ENCODE data around the gene SLX4IP. TPM values are rescaled to one million over a fixed set of nuclear protein-coding genes. Genes with fewer than 3 reads are reported as not detected.
A peak's percentile ranks its signal among the peaks of the same experiment; 100 is the strongest.

Gene SLX4IP
- total RNA-seq, 1 experiment from 2014 or later = 7.4 TPM

GRCh38 chr20:10665027-10665561 is 230.0 kb downstream of the SLX4IP start:
- Mint-ChIP-seq H3K4me3 (peak overlapping the region; percentile 43), H3K4me1 (peaks cover 98% of the 10 kb centered on the region), H3K27me3 (ENCODE audit: low read depth) (no peaks in the 10 kb centered on the region), H3K9me3 (no peaks in the 10 kb centered on the region), H3K27ac (peak overlapping the region; percentile 98), H3K36me3 (peaks cover 55% of the 10 kb centered on the region)
- ChIA-PET POLR2A (interaction anchor here (0.6 to 3.0 kb wide), 3 partner anchors 9 to 46 kb away, joined by 3 to 12 read pairs (median 5); partner anchors contain the start of gene JAG1), CTCF (interaction anchor here (0.6 to 1.7 kb wide), 5 partner anchors 10 to 1046 kb away, joined by 3 to 6 read pairs (median 3); no protein-coding TSS in a partner anchor)
- TF ChIP-seq OVOL2 (CRISPR knock-in tag; IDR thresholded peaks at IDR 0.05; ENCODE audit: borderline replicate concordance) (no peak), RORB (CRISPR knock-in tag; IDR thresholded peaks at IDR 0.05) (no peak), ZNF416 (CRISPR knock-in tag; IDR thresholded peaks at IDR 0.05) (no peak)
- DNase-seq (ENCODE audit: low spot score) (no peak), ATAC-seq (no peak)

- TF ChIP-seq ATF1 (CRISPR knock-in tag; IDR thresholded peaks at IDR 0.05) (no peak), ZBTB21 (CRISPR knock-in tag; IDR thresholded peaks at IDR 0.05; ENCODE audit: borderline replicate concordance) (no peak), OVOL2 (CRISPR knock-in tag; IDR thresholded peaks at IDR 0.05; ENCODE audit: borderline replicate concordance) (no peak), CREM (CRISPR knock-in tag; IDR thresholded peaks at IDR 0.05) (no peak), ZNF396 (CRISPR knock-in tag; IDR thresholded peaks at IDR 0.05; ENCODE audit: borderline replicate concordance) (no peak), MAX (CRISPR knock-in tag; IDR thresholded peaks at IDR 0.05) (no peak), ESRRA (CRISPR knock-in tag; IDR thresholded peaks at IDR 0.05; ENCODE audit: borderline replicate concordance) (no peak), KAT7 (CRISPR knock-in tag; IDR thresholded peaks at IDR 0.05; ENCODE audit: borderline replicate concordance) (no peak)
- TF ChIP-seq, protein P1, sequence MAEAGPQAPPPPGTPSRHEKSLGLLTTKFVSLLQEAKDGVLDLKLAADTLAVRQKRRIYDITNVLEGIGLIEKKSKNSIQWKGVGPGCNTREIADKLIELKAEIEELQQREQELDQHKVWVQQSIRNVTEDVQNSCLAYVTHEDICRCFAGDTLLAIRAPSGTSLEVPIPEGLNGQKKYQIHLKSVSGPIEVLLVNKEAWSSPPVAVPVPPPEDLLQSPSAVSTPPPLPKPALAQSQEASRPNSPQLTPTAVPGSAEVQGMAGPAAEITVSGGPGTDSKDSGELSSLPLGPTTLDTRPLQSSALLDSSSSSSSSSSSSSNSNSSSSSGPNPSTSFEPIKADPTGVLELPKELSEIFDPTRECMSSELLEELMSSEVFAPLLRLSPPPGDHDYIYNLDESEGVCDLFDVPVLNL (CRISPR knock-in tag; IDR thresholded peaks at IDR 0.05; ENCODE audit: borderline replicate concordance, low read depth) = no peak
- TF ChIP-seq, protein P2, sequence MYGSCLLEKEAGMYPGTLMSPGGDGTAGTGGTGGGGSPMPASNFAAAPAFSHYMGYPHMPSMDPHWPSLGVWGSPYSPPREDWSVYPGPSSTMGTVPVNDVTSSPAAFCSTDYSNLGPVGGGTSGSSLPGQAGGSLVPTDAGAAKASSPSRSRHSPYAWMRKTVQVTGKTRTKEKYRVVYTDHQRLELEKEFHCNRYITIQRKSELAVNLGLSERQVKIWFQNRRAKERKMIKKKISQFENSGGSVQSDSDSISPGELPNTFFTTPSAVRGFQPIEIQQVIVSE (CRISPR knock-in tag; IDR thresholded peaks at IDR 0.05; ENCODE audit: borderline replicate concordance) = no peak
- TF ChIP-seq, protein P3, sequence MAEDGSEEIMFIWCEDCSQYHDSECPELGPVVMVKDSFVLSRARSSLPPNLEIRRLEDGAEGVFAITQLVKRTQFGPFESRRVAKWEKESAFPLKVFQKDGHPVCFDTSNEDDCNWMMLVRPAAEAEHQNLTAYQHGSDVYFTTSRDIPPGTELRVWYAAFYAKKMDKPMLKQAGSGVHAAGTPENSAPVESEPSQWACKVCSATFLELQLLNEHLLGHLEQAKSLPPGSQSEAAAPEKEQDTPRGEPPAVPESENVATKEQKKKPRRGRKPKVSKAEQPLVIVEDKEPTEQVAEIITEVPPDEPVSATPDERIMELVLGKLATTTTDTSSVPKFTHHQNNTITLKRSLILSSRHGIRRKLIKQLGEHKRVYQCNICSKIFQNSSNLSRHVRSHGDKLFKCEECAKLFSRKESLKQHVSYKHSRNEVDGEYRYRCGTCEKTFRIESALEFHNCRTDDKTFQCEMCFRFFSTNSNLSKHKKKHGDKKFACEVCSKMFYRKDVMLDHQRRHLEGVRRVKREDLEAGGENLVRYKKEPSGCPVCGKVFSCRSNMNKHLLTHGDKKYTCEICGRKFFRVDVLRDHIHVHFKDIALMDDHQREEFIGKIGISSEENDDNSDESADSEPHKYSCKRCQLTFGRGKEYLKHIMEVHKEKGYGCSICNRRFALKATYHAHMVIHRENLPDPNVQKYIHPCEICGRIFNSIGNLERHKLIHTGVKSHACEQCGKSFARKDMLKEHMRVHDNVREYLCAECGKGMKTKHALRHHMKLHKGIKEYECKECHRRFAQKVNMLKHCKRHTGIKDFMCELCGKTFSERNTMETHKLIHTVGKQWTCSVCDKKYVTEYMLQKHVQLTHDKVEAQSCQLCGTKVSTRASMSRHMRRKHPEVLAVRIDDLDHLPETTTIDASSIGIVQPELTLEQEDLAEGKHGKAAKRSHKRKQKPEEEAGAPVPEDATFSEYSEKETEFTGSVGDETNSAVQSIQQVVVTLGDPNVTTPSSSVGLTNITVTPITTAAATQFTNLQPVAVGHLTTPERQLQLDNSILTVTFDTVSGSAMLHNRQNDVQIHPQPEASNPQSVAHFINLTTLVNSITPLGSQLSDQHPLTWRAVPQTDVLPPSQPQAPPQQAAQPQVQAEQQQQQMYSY (CRISPR knock-in tag; IDR thresholded peaks at IDR 0.05) = no peak
- Mint-ChIP-seq H3K9me3 (no peaks in the 10 kb centered on the region), H3K27me3 (ENCODE audit: low read depth) (no peaks in the 10 kb centered on the region), H3K4me1 (peaks cover 98% of the 10 kb centered on the region), H3K4me3 (peak overlapping the region; percentile 50; the same call in 1 of the 2 replicates), H3K36me3 (peaks cover 48% of the 10 kb centered on the region), H3K27ac (peak overlapping the region; percentile 98)
- ATAC-seq (peak; percentile 15), DNase-seq (ENCODE audit: low spot score) (no peak)
- CTCF ChIA-PET = interaction anchor here (1.6 kb wide), 1 partner anchor 31 kb away, joined by 3 read pairs; no protein-coding TSS in a partner anchor
- POLR2A ChIA-PET = interaction anchor here (3.0 kb wide), 1 partner anchor 8 kb away, joined by 12 read pairs; the partner anchor contains the start of gene JAG1
These were observed 230.7 kb downstream of the SLX4IP start for GRCh38 chr20:10665791-10666190.

DNA sequence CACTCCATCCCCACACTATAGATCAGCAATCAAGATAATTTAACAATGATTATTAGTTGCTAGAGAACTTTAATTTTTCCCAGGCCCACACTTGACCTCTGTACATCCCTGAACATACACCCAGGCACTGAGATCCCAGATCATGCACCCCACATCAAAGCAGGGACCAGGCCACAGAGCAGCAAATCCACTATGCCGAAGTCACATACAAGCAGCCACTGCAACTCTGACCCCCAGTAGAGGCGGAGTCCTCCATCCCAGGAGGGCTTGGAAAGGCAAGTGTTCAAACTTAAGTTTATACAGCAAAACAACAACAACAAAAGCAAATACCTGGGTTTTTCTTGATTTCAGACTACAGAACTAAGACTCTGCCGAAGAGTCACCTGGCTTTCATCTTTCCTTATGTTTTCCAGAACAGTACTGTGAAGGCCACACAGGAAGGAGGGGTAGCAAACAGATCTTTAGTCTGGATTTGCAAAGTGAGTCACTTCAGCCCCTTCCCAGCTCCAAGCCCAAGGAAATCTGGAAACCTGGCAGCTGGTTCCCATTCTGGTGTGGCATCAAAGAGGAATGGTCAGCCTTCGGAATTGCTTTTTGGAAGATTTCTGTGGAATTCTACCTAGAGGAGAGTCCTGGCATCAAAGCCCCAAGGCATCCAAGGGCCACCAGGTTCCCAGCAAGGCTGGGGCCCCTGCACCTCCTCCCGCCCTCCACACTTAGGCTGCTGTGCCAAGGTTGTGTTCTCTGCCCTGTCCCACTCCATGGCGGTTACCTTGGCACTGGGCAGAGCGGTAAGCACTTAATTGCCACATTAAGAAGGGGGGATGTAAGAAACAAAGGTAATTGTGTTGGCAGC is 231.3 kb downstream of the SLX4IP start:
- ChIA-PET POLR2A (interaction anchor here (3.0 kb wide), 1 partner anchor 8 kb away, joined by 12 read pairs; the partner anchor contains the start of gene JAG1), CTCF (interaction anchor here (1.2 to 1.6 kb wide), 2 partner anchors 9 to 30 kb away, joined by 3 to 4 read pairs; no protein-coding TSS in a partner anchor)
- ATAC-seq (no peak), DNase-seq (ENCODE audit: low spot score) (no peak)
- peak overlapping the region; percentile 98 for H3K27ac Mint-ChIP-seq
- H3K4me3 Mint-ChIP-seq = no peak overlapping the region
- no peaks in the 10 kb centered on the region for H3K27me3 Mint-ChIP-seq (ENCODE audit: low read depth)
- peaks cover 98% of the 10 kb centered on the region for H3K4me1 Mint-ChIP-seq
- peaks cover 41% of the 10 kb centered on the region for H3K36me3 Mint-ChIP-seq
- H3K9me3 Mint-ChIP-seq = no peaks in the 10 kb centered on the region
- no peak for TF ChIP-seq JAZF1 (CRISPR knock-in tag; IDR thresholded peaks at IDR 0.05)
- TF ChIP-seq IRF2 (CRISPR knock-in tag; IDR thresholded peaks at IDR 0.05; ENCODE audit: borderline replicate concordance, low read depth) = no peak
- TF ChIP-seq AR (CRISPR knock-in tag; IDR thresholded peaks at IDR 0.05) = no peak
- TF ChIP-seq MYBL2 (CRISPR knock-in tag; IDR thresholded peaks at IDR 0.05) = no peak
- TF ChIP-seq NR2C2 (CRISPR knock-in tag; IDR thresholded peaks at IDR 0.05) = no peak
- TF ChIP-seq, protein P4, sequence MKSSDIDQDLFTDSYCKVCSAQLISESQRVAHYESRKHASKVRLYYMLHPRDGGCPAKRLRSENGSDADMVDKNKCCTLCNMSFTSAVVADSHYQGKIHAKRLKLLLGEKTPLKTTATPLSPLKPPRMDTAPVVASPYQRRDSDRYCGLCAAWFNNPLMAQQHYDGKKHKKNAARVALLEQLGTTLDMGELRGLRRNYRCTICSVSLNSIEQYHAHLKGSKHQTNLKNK (CRISPR knock-in tag; IDR thresholded peaks at IDR 0.05) = no peak
- no peak for TF ChIP-seq OVOL2 (CRISPR knock-in tag; IDR thresholded peaks at IDR 0.05; ENCODE audit: borderline replicate concordance)

Measured in WTC11 (cell line).